LNCaP clone FGC (cell line): ENCODE results near the gene WDR86.

ENCODE experiments used
- DNase-seq: peaks from one replicate; pipeline ENCODE4 v3.0.0-alpha.2; 2011; ENCODE audit warnings: low read depth
- H3K4me3 ChIP-seq: 2 replicates; pipeline ENCODE4 v1.5.1; 2011; ENCODE audit warnings: mild to moderate bottlenecking, low read depth, low read length, control low read depth
- CTCF ChIP-seq: IDR thresholded peaks from 2 replicates; pipeline ENCODE4 v1.5.1; 2012; ENCODE audit warnings: mild to moderate bottlenecking; ENCODE audit not compliant: control insufficient read depth, insufficient read depth; ENCODE audit errors: extremely low read depth

WDR86 gene

GRCh38 chr7:151411551-151411950 lies 1.7 kb upstream of the WDR86 start:
- TF ChIP-seq CTCF = no peak
- no peak overlapping the region for H3K4me3 ChIP-seq

GRCh38 chr7:151410405-151411390 lies 860 bp upstream of the WDR86 start:
- no peak for TF ChIP-seq CTCF

More at GRCh38 chr7:151411551-151411950, 1.7 kb upstream of the WDR86 start:
- DNase-seq = no peak

GRCh38 chr7:151408839-151409666 lies 785 bp downstream of the WDR86 start:
- DNase-seq = no peak
- no peak for TF ChIP-seq CTCF
- no peak overlapping the region for H3K4me3 ChIP-seq

More at GRCh38 chr7:151410405-151411390, 860 bp upstream of the WDR86 start:
- H3K4me3 ChIP-seq = no peak overlapping the region
- DNase-seq = no peak

GRCh38 chr7:151408498-151408838 lies 1.4 kb downstream of the WDR86 start:
- no peak for DNase-seq
- no peak for TF ChIP-seq CTCF
- H3K4me3 ChIP-seq = no peak overlapping the region

- no peak for TF ChIP-seq CTCF
- DNase-seq = no peak
Measured at GRCh38 chr7:151406886-151407583, 2.8 kb downstream of the WDR86 start.

GRCh38 chr7:151406051-151406875 lies 3.6 kb downstream of the WDR86 start:
- H3K4me3 ChIP-seq = no peak overlapping the region
- no peak for TF ChIP-seq CTCF
- no peak for DNase-seq

More at GRCh38 chr7:151406886-151407583, 2.8 kb downstream of the WDR86 start:
- no peak overlapping the region for H3K4me3 ChIP-seq
